HEK293 (cell line): Measurements from ENCODE around the gene PRR35.
A peak's percentile ranks its signal among the peaks of the same experiment; 100 is the strongest.

Source experiments
- CTCF ChIA-PET: fragments of 350-600 bp; formaldehyde crosslinking; extraction: SDS; loops from one replicate; lab custom pipeline; 2021; ENCODE audit warnings: antibody characterized with exemption; lab: Yijun Ruan, JAX
- POLR2A ChIA-PET: fragments of 300-600 bp; formaldehyde crosslinking; extraction: SDS; loops from one replicate; lab custom pipeline; 2020; ENCODE audit warnings: antibody characterized with exemption, inconsistent platforms; lab: Yijun Ruan, JAX
- H3K27ac ChIP-seq: fragments of 200-500 bp; sonication (Bioruptor generic); 2 replicates; pipeline ENCODE4 v1.5.1; 2014; ENCODE audit warnings: low read depth, low read length, control low read depth, inconsistent platforms; ENCODE audit errors: extremely low read depth
- H3K36me3 ChIP-seq, 2 experiments: fragments of 200-500 bp in 1 of 2; sonication (Bioruptor generic) in 1 of 2; 1 replicate in 1 of 2; 2 replicates in 1 of 2; pipeline ENCODE4 v1.5.1; 2014 to 2017; ENCODE audit warnings: inconsistent platforms in 2 of 2, low read length in 2 of 2; ENCODE audit not compliant: control insufficient read depth in 2 of 2, insufficient read depth in 1 of 2
- H3K4me1 ChIP-seq: fragments of 200-500 bp; sonication (Bioruptor generic); 2 replicates; pipeline ENCODE4 v1.5.1; 2014; ENCODE audit warnings: mild to moderate bottlenecking, low read length, inconsistent platforms; ENCODE audit not compliant: control insufficient read depth, insufficient read depth
- H3K4me3 ChIP-seq: 2 replicates; pipeline ENCODE4 v1.5.1; 2011; ENCODE audit warnings: low read depth, mild to moderate bottlenecking, control low read depth, low read length, moderate library complexity
- H3K9me3 ChIP-seq: fragments of 200-500 bp; sonication (Bioruptor generic); 2 replicates; pipeline ENCODE4 v1.5.1; 2014; ENCODE audit warnings: low read depth, low read length, inconsistent platforms; ENCODE audit not compliant: control insufficient read depth, insufficient read depth
- BCL11A ChIP-seq: fragments of 450-650 bp; formaldehyde crosslinking; IDR thresholded peaks from 2 replicates; pipeline ENCODE4 v1.5.1; 2016; ENCODE audit warnings: low read depth, missing biosample characterization, missing genetic modification characterization
- EGR2 ChIP-seq: fragments of 450-650 bp; formaldehyde crosslinking; IDR thresholded peaks from 2 replicates; pipeline ENCODE4 v1.5.1; 2016; ENCODE audit warnings: low read depth, missing biosample characterization, missing genetic modification characterization
- GLIS1 ChIP-seq: fragments of 450-650 bp; formaldehyde crosslinking; IDR thresholded peaks from 2 replicates; pipeline ENCODE4 v1.5.1; 2016; ENCODE audit warnings: missing biosample characterization, missing genetic modification characterization
- ZBTB1 ChIP-seq: fragments of 450-650 bp; formaldehyde crosslinking; IDR thresholded peaks from 2 replicates; pipeline ENCODE4 v1.5.1; 2016; ENCODE audit warnings: missing biosample characterization, missing genetic modification characterization
- ZBTB7A ChIP-seq: fragments of 450-650 bp; formaldehyde crosslinking; IDR thresholded peaks from 2 replicates; pipeline ENCODE4 v1.5.1; 2016; ENCODE audit warnings: low read depth, missing biosample characterization, missing genetic modification characterization
- ZFP3 ChIP-seq: fragments of 450-650 bp; formaldehyde crosslinking; IDR thresholded peaks from 2 replicates; pipeline ENCODE4 v1.5.1; 2016; ENCODE audit warnings: low read depth, missing biosample characterization, missing genetic modification characterization
- ZFP41 ChIP-seq: fragments of 450-650 bp; formaldehyde crosslinking; IDR thresholded peaks from 2 replicates; pipeline ENCODE4 v1.5.1; 2016; ENCODE audit warnings: missing biosample characterization, missing genetic modification characterization, borderline replicate concordance
- ZIC2 ChIP-seq: fragments of 450-650 bp; formaldehyde crosslinking; IDR thresholded peaks from 2 replicates; pipeline ENCODE4 v1.5.1; 2016; ENCODE audit warnings: missing biosample characterization, missing genetic modification characterization
- ZNF221 ChIP-seq: fragments of 450-650 bp; formaldehyde crosslinking; IDR thresholded peaks from 2 replicates; pipeline ENCODE4 v1.5.1; 2017; ENCODE audit warnings: missing biosample characterization, missing genetic modification characterization, borderline replicate concordance
- ZNF266 ChIP-seq: fragments of 450-650 bp; formaldehyde crosslinking; IDR thresholded peaks from 2 replicates; pipeline ENCODE4 v1.5.1; 2016; ENCODE audit warnings: missing biosample characterization, missing genetic modification characterization, low read depth
- ZNF394 ChIP-seq: fragments of 450-650 bp; formaldehyde crosslinking; IDR thresholded peaks from 2 replicates; pipeline ENCODE4 v1.5.1; 2016; ENCODE audit warnings: missing biosample characterization, missing genetic modification characterization, mild to moderate bottlenecking, moderate library complexity, borderline replicate concordance
- ZNF426 ChIP-seq: fragments of 450-650 bp; formaldehyde crosslinking; IDR thresholded peaks from 2 replicates; pipeline ENCODE4 v1.5.1; 2017; ENCODE audit warnings: missing biosample characterization, missing genetic modification characterization, mild to moderate bottlenecking, inconsistent platforms, moderate library complexity
- ZNF48 ChIP-seq: fragments of 450-650 bp; formaldehyde crosslinking; IDR thresholded peaks from 2 replicates; pipeline ENCODE4 v1.5.1; 2016; ENCODE audit warnings: missing biosample characterization, missing genetic modification characterization
- ZNF514 ChIP-seq: fragments of 450-650 bp; formaldehyde crosslinking; IDR thresholded peaks from 2 replicates; pipeline ENCODE4 v1.5.1; 2016; ENCODE audit warnings: missing biosample characterization, missing genetic modification characterization
- ZNF530 ChIP-seq: fragments of 450-650 bp; formaldehyde crosslinking; IDR thresholded peaks from 2 replicates; pipeline ENCODE4 v1.5.1; 2016; ENCODE audit warnings: low read depth, missing biosample characterization, missing genetic modification characterization
- ZNF549 ChIP-seq: fragments of 450-650 bp; IDR thresholded peaks from 2 replicates; pipeline ENCODE4 v1.5.1; 2018; ENCODE audit warnings: missing biosample characterization, missing genetic modification characterization, mild to moderate bottlenecking, inconsistent platforms, moderate library complexity
- ZNF560 ChIP-seq: fragments of 450-650 bp; formaldehyde crosslinking; IDR thresholded peaks from 2 replicates; pipeline ENCODE4 v1.5.1; 2017; ENCODE audit warnings: missing biosample characterization, missing genetic modification characterization, borderline replicate concordance
- ZNF600 ChIP-seq: fragments of 450-650 bp; formaldehyde crosslinking; IDR thresholded peaks from 2 replicates; pipeline ENCODE4 v1.5.1; 2016; ENCODE audit warnings: missing biosample characterization, missing genetic modification characterization
- ZNF626 ChIP-seq: fragments of 450-650 bp; sonication (Bioruptor Pico); formaldehyde crosslinking; IDR thresholded peaks from 2 replicates; pipeline ENCODE4 v1.5.1; 2018; ENCODE audit warnings: missing biosample characterization, missing genetic modification characterization, inconsistent platforms
- ZNF701 ChIP-seq: fragments of 450-650 bp; formaldehyde crosslinking; IDR thresholded peaks from 2 replicates; pipeline ENCODE4 v1.5.1; 2016; ENCODE audit warnings: missing biosample characterization, missing genetic modification characterization
- TF ChIP-seq, protein P1 (sequence below): fragments of 450-650 bp; formaldehyde crosslinking; IDR thresholded peaks from 2 replicates; pipeline ENCODE4 v1.5.1; 2016; ENCODE audit warnings: missing biosample characterization, missing genetic modification characterization
- TF ChIP-seq, protein P2 (sequence below): fragments of 450-650 bp; formaldehyde crosslinking; IDR thresholded peaks from 2 replicates; pipeline ENCODE4 v1.5.1; 2017; ENCODE audit warnings: missing biosample characterization, missing genetic modification characterization
- TF ChIP-seq, protein P3 (sequence below): fragments of 450-650 bp; formaldehyde crosslinking; IDR thresholded peaks from 2 replicates; pipeline ENCODE4 v1.5.1; 2017; ENCODE audit warnings: missing biosample characterization, missing genetic modification characterization
- TF ChIP-seq, protein P4 (sequence below): fragments of 450-650 bp; formaldehyde crosslinking; IDR thresholded peaks from 2 replicates; pipeline ENCODE4 v1.5.1; 2016; ENCODE audit warnings: missing biosample characterization, missing genetic modification characterization

The PRR35 gene

DNA sequence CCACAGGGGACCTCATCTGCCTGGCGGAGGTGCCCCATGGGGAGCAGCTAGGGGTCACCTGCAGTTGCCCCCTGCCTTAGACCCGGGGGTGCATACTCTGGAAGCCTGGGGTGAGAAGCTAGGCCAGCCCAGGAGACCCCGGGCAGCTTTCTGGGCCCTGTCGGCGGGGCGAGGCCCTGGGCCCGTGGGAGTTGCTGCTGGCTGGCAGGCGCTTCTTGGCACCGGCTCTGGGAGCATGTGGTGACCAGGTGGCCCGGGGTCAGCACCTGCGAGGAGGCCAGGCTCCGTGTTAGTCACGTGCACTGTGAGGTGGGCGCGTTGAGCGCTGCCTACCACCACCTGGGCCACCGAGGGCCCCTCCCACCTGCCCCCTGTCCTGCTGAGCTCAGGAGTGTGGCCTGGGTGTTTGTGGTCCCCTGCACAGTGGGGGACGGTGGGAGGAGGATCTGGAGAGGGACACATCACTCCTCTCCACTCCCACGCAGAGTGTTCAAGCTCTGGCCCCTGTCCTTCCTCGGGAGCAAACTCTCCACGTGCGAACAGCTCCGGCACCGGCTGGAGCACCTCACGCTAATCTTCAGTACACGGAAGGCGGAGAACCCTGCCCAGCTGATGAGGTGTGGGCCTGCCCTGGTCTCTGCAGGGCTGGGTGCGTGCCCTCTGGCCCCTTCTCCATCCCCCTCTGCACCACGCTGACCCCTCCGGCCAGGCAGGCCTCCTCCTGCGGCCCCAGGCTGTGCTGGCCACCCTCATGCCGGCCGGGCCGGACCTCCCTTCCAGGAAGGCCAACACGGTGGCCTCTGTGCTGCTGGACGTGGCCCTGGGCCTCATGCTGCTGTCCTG is 15.4 kb downstream of the PRR35 start (continued):
- TF ChIP-seq, protein P1, sequence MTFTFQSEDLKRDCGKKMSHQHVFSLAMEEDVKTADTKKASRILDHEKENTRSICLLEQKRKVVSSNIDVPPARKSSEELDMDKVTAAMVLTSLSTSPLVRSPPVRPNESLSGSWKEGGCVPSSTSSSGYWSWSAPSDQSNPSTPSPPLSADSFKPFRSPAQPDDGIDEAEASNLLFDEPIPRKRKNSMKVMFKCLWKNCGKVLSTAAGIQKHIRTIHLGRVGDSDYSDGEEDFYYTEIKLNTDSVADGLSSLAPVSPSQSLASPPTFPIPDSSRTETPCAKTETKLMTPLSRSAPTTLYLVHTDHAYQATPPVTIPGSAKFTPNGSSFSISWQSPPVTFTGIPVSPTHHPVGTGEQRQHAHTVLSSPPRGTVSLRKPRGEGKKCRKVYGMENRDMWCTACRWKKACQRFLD (tag by site-specific recombination) = no peak
- no peak for TF ChIP-seq ZNF394 (tag by site-specific recombination)
- no peak for TF ChIP-seq ZNF426
- no peak for TF ChIP-seq ZNF549
- no peak for TF ChIP-seq ZNF221
- no peak for TF ChIP-seq ZNF626
- TF ChIP-seq ZNF266 (tag by site-specific recombination) = no peak
- peak; percentile 53 for TF ChIP-seq EGR2 (tag by site-specific recombination)
- TF ChIP-seq ZNF48 (tag by site-specific recombination) = no peak
- TF ChIP-seq ZNF530 = no peak
- TF ChIP-seq ZNF560 = no peak
- TF ChIP-seq ZFP41 = no peak
- TF ChIP-seq, protein P2, sequence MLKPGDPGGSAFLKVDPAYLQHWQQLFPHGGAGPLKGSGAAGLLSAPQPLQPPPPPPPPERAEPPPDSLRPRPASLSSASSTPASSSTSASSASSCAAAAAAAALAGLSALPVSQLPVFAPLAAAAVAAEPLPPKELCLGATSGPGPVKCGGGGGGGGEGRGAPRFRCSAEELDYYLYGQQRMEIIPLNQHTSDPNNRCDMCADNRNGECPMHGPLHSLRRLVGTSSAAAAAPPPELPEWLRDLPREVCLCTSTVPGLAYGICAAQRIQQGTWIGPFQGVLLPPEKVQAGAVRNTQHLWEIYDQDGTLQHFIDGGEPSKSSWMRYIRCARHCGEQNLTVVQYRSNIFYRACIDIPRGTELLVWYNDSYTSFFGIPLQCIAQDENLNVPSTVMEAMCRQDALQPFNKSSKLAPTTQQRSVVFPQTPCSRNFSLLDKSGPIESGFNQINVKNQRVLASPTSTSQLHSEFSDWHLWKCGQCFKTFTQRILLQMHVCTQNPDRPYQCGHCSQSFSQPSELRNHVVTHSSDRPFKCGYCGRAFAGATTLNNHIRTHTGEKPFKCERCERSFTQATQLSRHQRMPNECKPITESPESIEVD (tag by site-specific recombination) = no peak
- TF ChIP-seq ZFP3 (tag by site-specific recombination) = no peak
- no peak for TF ChIP-seq BCL11A (tag by site-specific recombination)
- TF ChIP-seq ZIC2 (tag by site-specific recombination) = peak; percentile 51

DNA sequence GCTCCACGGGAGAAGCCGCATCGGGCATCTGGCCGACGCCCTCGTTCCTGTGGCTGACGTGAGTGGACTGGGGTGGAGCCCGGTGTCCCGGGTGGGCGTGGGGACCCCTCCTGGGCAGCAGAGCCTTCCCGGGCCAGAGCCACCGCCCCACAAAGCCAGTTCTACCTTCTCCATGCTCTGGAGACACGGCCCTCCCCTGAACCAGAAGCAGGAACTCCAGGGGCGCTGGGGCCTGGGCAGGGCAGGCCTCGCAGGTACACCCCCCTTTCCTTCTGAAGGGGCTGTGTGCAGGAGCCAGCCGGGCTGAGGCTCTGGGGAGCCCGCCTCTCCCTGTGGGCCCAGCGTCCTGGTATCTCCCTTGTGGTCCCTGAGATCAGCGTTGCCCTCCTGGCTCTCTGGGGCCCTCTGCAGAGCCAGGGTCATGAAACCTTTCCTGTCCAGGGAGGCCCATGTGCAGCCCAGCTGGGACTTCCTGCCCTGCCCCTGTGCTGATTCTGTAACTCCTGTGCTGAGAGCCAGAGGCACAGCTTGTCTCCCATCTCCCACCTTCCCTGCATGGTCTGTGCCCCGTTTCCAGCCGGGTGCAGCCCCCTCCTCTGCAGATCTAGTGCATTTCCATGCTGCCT is 16.1 kb downstream of the PRR35 start:
- H3K27ac ChIP-seq = no peak overlapping the region
- H3K4me1 ChIP-seq = no peaks in the 10 kb centered on the region
- ChIA-PET CTCF (interaction anchor here (0.8 to 1.2 kb wide), 4 partner anchors 33 to 184 kb away, joined by 3 to 4 read pairs (median 4); partner anchors contain the start of gene WDR90), POLR2A (interaction anchor here (1.2 kb wide), 1 partner anchor 12 kb away, joined by 3 read pairs; no protein-coding TSS in a partner anchor)
- no peaks in the 10 kb centered on the region for H3K9me3 ChIP-seq
- H3K36me3 ChIP-seq = peaks cover 0 to 62% of the 10 kb centered on the region in 2 experiments; a peak in 1 of 3 replicates
- H3K4me3 ChIP-seq = no peak overlapping the region
- TF ChIP-seq, protein P3, sequence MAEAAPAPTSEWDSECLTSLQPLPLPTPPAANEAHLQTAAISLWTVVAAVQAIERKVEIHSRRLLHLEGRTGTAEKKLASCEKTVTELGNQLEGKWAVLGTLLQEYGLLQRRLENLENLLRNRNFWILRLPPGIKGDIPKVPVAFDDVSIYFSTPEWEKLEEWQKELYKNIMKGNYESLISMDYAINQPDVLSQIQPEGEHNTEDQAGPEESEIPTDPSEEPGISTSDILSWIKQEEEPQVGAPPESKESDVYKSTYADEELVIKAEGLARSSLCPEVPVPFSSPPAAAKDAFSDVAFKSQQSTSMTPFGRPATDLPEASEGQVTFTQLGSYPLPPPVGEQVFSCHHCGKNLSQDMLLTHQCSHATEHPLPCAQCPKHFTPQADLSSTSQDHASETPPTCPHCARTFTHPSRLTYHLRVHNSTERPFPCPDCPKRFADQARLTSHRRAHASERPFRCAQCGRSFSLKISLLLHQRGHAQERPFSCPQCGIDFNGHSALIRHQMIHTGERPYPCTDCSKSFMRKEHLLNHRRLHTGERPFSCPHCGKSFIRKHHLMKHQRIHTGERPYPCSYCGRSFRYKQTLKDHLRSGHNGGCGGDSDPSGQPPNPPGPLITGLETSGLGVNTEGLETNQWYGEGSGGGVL (tag by site-specific recombination) = no peak
- TF ChIP-seq ZNF549 (no peak), GLIS1 (tag by site-specific recombination) (peak; percentile 83), ZIC2 (tag by site-specific recombination) (peak; percentile 38), ZNF701 (tag by site-specific recombination) (no peak), ZBTB7A (tag by site-specific recombination) (no peak), ZBTB1 (no peak), ZNF514 (no peak), ZNF600 (no peak)
- TF ChIP-seq, protein P4, sequence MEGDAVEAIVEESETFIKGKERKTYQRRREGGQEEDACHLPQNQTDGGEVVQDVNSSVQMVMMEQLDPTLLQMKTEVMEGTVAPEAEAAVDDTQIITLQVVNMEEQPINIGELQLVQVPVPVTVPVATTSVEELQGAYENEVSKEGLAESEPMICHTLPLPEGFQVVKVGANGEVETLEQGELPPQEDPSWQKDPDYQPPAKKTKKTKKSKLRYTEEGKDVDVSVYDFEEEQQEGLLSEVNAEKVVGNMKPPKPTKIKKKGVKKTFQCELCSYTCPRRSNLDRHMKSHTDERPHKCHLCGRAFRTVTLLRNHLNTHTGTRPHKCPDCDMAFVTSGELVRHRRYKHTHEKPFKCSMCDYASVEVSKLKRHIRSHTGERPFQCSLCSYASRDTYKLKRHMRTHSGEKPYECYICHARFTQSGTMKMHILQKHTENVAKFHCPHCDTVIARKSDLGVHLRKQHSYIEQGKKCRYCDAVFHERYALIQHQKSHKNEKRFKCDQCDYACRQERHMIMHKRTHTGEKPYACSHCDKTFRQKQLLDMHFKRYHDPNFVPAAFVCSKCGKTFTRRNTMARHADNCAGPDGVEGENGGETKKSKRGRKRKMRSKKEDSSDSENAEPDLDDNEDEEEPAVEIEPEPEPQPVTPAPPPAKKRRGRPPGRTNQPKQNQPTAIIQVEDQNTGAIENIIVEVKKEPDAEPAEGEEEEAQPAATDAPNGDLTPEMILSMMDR (tag by site-specific recombination) = 0 out of 2 replicates have a peak, but pooled peaks have one; percentile 14
